Measurements from ENCODE around the gene AIFM3.

The AIFM3 gene

DNA sequence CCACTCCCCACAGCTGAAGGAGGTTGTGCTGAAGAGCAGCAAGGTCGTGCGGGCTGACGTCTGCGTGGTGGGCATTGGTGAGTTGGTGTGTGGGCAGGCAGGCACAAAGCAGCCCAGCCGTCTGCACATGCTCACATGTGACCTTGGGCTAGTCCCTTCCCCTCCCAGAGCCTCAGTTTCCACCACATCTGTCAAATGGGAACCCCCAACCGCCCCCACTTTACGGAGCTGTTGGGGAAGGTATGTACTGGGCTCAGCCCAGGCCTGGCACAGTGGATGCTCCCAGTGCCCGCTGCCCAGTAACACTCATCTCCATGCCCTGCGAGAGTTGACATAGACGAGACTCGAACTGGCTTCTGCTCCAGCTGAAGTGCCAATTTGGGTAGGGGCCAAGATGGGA is 10.0 kb downstream of the AIFM3 start:
- DNase-seq = no peak

DNA sequence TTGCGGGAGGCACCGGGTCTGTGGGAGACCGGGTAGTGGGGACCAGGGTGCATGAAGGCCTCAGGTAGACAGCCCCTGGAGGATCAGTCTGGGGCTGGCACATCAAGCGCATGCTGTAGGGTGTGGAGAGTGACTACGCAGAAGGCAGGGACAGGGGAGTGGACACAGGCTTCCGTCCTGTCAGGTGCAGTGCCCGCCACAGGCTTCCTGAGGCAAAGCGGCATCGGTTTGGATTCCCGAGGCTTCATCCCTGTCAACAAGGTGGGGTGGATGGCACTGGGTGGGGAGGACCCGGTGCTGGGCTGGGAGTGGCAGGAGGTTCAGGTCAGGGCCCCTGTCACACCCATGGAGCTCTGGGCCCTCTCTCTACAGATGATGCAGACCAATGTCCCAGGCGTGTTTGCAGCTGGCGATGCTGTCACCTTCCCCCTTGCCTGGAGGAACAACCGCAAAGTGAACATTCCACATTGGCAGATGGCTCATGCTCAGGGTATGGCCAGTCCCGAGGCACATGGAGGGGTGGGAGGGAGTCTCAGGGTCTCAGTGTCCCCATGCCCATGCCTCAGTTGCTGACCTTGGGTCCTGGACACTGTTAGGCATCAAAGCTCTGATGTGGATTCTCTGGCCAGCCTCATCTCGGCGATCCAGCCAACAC is 10.6 kb downstream of the AIFM3 start:
- DNase-seq = no peak

DNA sequence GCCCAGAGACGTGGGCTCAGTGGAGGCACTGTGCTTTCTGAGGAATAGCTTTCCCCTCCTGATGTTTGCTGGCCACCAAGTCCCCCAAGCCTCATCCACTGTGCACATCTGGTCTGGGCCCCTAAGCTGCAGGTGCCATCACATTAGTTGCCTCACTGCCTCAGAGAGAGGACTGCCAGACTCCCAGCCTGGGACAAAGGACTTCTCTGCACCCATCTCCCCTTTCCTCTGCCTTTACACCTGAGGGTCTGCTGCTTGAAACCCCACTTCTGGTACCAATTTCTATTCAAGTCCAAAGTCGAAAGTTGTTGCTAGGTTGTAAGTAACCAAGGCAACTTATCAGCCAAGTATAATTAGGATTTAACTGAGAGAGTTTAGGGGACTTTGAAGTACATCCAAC is 11.4 kb downstream of the AIFM3 start:
- DNase-seq = no peak

GRCh38 chr22:20979243-20979809 is 12.3 kb downstream of the AIFM3 start:
- no peak for DNase-seq

GRCh38 chr22:20979940-20980453 is 12.9 kb downstream of the AIFM3 start:
- no peak for DNase-seq

- DNase-seq = no peak
These were observed 13.5 kb downstream of the AIFM3 start for GRCh38 chr22:20980523-20980922.

GRCh38 chr22:20980938-20981722 is 14.1 kb downstream of the AIFM3 start:
- no peak for DNase-seq

GRCh38 chr22:20981787-20982562 is 14.9 kb downstream of the AIFM3 start, which contains the start of gene LZTR1:
TSS of gene LZTR1 (plus strand) at chr22:20982297. CDS start at chr22:20982372, 75 bp downstream.
- DNase-seq = peak; percentile 51

- no peak for DNase-seq
These were observed 15.5 kb downstream of the AIFM3 start for GRCh38 chr22:20982563-20982882.

DNA sequence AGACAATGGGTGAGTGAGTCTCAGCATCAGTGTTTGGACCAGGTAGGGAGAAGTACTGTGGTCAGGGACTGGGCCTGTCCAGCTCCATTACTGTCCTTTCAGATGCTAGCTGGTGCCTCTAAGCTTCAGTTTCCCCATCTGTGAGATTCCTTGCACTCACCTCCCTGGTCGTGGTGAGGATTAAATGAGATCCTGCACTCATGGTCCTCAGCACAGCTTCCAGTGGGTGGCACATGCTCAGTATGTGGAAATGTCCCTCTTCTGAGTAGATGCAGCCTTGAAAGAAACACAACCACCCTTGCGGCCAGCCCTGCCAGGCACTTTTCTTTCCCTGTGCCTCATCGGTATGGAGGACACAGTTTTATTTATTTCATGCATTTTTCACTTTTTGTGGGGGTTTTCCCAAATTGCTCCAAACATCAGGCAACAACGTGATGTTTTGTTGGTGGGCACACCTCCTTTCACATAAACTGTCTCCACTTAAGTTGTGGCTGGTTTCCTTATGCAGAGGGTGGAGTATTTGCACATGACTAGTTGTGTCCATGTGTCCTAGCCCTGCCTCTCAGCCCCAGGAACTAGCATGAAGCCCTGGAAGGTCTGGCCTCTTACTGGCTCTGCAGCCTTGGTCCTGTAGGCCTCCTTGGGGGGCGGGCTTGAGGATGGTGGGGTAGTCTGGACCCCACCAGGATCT is 16.2 kb downstream of the AIFM3 start:
- no peak for DNase-seq

DNA sequence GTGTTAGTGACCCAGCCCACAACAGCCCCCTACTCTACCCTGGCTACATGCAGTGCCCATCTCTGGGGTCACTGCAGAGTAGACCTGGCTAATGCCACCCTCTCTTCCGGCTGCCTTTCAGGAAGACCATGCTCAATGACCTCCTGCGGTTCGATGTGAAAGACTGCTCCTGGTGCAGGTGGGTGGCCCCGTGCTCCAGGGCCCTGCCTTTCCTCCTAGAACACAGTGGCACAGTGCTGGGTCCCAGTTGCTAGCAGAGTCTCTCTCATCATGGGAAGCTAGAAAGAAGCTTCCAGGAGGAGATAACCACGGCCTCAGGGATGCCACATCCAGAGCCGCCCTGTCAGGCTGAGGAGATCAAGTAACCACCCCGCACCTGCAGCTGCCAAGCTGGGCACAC is 18.7 kb downstream of the AIFM3 start:
- DNase-seq = no peak

DNA sequence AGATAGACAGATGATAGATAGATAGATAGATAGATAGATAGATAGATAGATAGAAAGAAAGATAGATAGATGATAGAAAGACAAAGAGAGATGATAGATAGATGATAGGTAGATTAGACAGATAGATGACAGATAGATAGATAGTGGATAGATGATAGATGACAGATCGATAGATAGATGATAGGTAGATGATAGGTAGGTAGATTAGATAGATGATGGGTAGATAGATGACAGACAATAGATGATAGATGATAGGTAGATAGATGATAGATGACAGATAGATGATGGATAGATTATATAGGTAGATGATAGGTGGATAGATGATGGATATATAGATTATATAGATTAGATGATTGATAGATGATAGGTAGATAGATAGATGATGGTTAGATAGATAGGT is 19.3 kb downstream of the AIFM3 start:
- no peak for DNase-seq

DNA sequence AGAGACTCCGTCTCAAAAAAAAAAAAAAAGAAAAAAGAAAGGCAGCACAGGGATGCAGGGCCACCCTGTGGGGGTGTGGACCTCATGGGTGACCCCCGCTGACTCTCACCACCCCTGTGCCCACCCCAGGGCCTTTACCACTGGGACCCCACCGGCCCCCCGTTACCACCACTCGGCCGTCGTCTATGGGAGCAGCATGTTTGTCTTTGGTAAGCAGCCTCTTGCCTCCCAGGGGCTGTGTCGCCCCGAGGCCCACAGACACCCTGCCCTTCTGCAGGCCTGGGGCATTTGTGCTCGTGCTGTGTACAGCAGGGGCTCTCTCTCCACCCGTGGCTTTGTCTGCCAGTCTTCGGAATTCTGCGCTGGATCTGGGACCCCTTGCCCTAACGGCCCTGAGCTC is 20.3 kb downstream of the AIFM3 start:
- DNase-seq = no peak

DNA sequence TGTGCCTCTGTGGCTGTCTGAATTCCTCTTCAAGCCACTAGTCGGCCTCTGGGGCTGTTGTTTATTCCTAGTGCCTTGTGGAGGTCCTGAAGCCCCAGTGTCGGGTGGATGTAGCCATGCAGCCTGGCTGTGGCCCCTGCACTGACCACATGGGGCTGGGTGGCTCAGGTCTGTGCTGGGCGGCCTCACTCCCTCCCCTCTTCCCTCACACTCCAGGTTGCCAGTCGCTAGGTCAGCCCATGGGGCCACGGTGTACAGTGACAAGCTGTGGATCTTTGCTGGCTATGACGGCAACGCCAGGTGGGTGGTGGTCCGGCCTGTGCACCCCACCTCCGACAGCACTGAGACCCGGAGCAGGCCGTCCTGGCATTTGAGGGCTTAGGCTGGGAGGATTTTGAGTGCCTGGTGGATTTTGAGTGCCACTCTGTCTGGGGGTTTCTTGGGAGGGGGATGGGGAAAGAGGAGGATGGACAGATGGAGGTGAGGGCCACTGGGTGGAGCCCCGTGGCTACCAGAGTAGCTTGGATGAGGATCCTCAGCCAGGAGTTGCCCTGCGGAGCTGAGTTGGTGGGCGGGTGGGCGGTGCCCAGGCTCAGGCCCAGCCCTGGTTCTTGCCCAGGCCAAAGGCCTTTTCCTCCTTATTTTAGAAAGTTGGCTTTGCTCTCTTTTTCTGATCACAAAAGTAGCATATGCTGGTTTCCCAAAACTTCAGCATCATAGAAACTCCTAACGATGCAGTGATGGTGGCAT is 21.7 kb downstream of the AIFM3 start:
- no peak for DNase-seq

DNA sequence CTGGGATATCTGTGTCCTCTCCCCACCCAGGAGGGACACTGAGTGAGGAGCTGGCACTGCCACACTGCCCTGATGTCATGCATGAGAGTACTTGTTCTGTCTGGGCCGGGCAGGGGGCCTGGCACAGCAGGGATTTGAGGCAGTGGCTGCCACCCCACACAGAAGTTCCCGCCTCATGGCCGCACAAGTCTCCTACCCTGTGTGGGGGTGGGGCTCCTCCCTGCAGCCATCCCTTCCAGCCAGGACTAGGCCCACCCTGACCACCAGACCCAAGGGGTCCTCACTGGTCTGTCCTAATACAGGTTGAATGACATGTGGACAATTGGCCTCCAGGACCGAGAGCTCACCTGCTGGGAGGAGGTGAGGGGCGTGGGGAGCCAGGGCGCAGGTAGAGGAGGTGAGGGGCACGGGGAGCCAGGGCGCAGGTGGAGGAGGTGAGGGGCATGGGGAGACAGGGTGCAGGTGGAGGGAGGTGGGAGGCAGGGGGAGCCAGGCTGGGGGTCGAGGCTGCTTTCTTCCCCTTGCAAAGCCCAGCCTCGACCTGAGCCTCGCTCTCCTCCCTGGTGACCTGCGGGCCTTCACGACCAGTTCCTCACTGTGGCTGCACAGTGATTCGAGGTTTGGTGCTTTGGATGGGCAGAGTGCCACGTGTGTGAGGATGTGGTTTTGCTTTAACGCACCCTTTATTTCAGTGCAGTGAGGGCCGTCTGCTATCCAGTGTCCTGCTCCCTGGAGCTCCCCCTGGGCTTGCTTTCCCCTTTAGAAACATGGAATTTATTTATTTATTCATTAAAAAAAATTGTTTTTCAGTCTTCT is 22.5 kb downstream of the AIFM3 start:
- DNase-seq = no peak

- DNase-seq = no peak
These were observed 23.4 kb downstream of the AIFM3 start for GRCh38 chr22:20990184-20991180.

- no peak for DNase-seq
These were observed 24.4 kb downstream of the AIFM3 start for GRCh38 chr22:20991252-20992055.

DNA sequence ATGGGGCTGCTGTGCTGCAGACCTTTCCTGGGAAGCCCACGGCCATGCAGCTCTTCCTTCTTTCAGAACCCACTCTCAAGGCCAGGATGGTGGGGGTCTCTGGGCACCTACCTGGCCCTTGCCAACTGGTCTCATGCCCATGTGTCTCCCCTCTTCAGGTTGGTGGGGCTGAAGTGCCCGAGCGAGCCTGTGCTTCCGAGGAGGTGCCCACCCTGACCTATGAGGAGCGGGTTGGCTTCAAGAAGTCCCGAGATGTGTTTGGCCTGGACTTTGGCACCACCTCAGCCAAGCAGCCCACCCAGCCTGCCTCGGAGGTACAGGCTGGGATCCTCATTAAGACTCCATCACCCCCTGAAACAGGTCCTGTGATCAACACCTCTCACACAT is 25.0 kb downstream of the AIFM3 start:
- DNase-seq = no peak
